GM18873 (cell line): Measurements from ENCODE around the gene COX10.

ENCODE experiments used
- ATAC-seq: cut with Tn5 transposase; IDR thresholded peaks from one replicate; pipeline ENCODE4 v1.9.1; 2021; ENCODE audit warnings: mild to moderate bottlenecking, moderate library complexity, moderate number of reproducible peaks; ENCODE audit not compliant: unreplicated experiment, low FRiP score

The COX10 gene

GRCh38 chr17:14116263-14117024 lies 47.1 kb downstream of the COX10 start:
- ATAC-seq: no peak

DNA sequence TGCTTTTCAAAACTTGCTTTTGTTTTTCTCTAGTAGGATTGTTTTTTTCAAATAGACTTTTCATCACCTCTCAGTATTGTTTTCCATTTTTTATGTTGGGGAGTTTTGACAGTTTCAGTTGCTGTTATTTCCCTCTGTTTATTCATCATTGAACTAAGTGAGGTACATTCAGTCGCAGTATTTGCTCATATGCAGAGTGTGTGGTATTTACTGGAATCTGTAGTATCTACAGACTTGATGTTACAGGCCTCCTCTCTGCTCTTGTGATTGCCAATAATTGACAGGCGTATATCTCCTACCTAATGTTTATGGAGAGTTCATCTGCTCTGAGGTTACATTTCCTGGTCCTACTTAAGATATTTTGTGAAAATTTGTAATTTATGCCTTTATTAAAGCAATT lies 49.6 kb downstream of the COX10 start:
- peak; percentile 79 for ATAC-seq

- no peak for ATAC-seq
Observed at GRCh38 chr17:14119546-14119945, 50.2 kb downstream of the COX10 start.

- ATAC-seq: no peak
Observed at GRCh38 chr17:14121952-14122351, 52.6 kb downstream of the COX10 start.

- ATAC-seq: no peak
Observed at GRCh38 chr17:14123619-14124278, 54.4 kb downstream of the COX10 start.

GRCh38 chr17:14124854-14125253 lies 55.5 kb downstream of the COX10 start:
- no peak for ATAC-seq

DNA sequence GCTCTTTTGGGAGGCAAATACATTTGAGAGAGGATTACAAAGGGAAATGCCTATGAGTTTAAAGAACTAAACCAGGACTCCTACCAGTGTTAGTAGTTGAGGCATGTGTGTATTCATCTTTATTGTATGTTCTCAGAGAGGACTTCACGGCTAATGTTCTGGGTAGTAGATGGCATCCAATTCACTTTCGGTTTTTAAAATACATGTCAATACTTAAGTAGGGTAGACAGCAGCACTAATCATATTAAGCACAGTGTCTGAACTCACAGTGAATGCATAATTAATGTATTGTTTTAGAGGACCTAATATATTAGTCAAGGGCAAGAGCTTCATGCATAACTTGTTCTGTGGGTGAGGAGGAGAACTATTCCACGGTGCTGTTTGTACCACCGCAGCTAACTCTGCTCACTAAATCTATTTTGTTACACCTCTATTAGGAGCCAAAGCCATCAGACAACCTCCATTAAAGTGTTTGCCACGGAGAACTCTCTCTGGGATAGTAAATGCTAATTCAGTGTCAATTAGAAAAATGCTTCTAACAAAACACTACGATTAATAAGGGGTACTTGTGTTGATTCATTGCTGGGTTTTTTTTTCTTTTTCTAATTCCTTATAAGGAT lies 56.3 kb downstream of the COX10 start:
- ATAC-seq: no peak

- ATAC-seq: no peak
Observed at GRCh38 chr17:14133104-14133503, 63.8 kb downstream of the COX10 start.

DNA sequence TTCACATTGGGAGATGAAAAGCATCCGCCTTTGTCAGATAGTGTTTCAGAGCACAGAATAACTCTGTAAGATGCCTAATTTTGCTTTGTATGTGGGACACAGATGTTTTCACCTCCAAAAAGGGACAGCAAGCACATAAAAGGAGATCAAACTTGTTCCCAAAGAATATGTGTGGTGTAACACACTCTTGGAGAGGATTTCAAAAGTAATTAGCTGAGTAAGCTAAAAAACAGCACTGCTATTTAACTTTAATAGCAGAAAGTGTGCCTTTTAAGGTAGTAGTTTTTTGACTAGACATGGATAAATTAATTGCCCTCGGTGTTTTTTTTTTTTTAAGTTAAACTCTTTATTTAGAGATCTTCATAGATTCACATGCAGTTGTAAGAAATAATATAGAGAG lies 65.2 kb downstream of the COX10 start:
- ATAC-seq: no peak

DNA sequence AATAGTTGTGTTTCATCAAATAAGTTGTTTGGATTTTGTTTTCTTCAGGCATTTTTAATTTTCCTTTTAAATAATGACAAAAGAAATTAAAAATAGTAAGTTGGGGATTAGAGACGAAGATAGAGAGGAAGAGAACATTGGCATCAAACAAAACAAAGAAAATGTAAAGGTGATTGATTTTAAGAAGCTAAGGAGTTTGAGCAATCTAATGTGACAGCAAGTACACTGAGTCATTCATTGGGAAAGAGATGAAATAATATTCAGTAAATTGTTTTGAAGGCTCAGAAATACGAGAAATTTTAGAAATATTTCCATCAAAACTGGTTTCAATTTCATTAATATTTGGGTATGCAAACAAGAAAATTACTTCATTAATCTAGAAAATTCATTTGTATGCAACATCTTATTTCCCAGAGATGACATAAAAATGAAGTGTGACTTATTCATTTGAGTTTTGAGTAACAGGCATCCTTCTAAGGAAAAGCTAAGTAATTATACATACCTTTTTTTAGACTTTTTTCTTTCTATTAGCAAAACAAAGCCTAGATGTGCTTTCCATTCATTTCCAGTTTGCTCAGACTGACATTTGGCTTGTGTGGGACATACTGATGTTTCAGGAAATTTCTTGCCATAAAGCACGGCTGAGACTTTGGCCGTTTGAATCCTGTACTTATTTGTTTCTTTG lies 66.7 kb downstream of the COX10 start:
- no peak for ATAC-seq

DNA sequence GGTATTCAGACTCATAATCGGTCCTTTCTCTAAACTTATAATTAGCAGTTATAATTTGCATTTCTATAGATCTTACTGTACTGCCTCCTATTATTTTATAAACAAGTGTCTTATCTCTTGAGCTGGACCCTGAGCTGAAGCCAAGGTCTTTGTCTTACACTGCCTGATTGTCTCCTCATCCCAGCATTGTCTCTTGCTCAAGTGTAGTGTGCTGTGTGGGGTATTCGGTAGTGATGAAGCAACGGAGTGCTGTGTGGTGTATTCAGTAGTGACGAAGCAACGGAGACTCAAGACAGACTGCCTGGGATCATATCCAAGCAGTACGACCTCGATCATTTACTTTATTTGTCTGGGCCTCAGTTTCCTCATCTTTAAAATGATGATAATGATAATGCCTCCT lies 69.3 kb downstream of the COX10 start:
- ATAC-seq: no peak

DNA sequence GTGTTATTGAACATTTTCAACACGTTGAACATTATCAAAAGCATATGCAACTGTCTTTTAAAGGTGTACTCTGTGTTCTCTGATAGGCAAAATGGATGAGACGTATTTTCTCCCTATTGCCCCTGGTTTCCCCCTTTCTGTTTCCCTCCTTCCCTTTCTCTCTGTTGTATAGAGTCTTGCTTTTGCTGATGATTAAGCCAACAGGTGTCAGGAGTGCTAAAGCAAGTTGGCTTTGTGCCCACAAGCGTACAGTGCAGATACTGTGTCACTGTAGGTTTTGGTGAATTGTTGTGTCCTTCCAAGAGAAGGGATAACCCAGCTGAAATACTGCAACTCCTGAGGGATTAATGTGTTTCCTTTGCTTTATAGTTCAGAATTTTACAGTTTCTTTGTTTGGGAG lies 74.4 kb downstream of the COX10 start:
- no peak for ATAC-seq

DNA sequence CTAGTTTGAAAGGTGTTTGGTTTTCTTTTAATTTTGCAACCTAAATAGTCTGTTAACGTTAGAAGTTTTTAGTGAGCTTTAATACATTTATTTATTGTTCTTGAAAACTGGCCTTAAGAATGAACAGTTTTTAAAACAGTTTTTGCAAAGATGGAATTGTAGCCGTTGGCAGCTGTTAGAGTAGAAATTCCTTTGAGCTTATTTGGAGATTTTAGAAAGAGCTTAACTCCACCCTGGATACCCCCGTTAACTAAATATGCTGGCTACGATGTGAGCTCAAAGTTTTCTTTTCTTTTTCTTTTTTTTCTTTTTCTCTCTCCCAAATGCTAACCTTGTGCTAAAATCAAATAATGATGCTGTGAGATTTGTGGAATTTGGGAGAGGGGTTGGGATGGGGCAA lies 75.2 kb downstream of the COX10 start:
- ATAC-seq: no peak

GRCh38 chr17:14149751-14150150 lies 80.4 kb downstream of the COX10 start:
- no peak for ATAC-seq

GRCh38 chr17:14150619-14151018 lies 81.3 kb downstream of the COX10 start:
- ATAC-seq: no peak

- no peak for ATAC-seq
Observed at GRCh38 chr17:14152721-14153120, 83.4 kb downstream of the COX10 start.

DNA sequence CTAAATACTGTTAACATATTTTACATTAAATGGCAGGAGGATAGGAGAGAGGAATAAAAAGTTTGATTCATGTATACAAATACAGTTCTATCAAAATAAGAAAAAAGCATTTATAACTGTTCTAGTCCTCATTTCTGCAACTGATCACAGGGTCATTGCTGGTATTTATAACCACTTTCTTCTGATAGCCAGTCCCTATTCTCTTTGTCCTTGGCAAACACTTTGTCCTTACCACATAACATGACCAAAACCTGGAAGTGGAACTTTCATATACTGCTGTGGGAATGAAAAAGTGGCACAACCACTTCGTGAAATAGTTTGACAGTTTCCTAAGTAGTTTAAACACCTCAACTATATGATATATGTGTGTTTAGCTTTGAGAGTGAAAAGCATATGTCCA lies 84.1 kb downstream of the COX10 start:
- ATAC-seq: no peak

- ATAC-seq: no peak
Observed at GRCh38 chr17:14156689-14157088, 87.4 kb downstream of the COX10 start.

- ATAC-seq: no peak
Observed at GRCh38 chr17:14157822-14158221, 88.5 kb downstream of the COX10 start.

DNA sequence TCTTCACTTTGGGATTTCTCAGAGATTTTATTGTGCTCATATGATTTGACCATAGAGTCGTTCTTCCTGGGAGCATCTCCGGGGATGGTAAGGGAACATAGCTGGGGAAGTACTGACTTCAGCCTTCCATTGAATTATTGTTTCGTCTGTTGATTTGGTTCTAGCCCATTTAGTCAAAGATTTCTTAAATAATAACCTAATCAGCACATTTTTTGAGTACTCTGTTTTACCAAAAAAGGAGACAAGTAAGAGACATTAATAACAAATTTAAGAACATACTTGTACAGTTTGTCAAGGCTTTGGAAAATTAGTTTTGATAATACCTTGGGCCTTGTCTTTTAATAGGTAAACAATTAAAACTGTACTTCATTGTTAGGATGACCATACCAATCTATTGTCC lies 89.4 kb downstream of the COX10 start:
- ATAC-seq: no peak

- no peak for ATAC-seq
Observed at GRCh38 chr17:14161419-14161818, 92.1 kb downstream of the COX10 start.
